ENCODE results near the gene CUL3.

Gene CUL3

DNA sequence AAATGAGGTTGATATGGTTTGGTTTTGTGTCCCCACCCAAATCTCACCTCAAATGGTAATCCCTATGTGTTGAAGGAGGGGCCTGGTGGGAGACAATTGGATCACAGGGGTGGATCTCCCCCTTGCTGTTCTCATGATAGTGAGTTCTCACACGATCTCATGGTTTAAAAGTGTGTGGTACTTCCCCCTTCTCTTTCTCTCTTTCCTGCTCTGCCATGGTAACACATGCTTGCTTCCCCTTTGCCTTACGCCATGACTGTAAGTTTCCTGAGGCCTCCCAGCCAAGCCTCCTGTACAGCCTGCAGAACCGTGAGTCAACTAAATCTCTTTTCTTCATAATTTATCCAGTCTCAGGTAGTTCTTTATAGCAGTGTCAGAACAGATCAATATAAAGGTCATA, 158.5 kb downstream of the CUL3 start:
- ATAC-seq: no peak
- TF ChIP-seq ESRRG (CRISPR knock-in tag; IDR thresholded peaks at IDR 0.05) (no peak), GLIS3 (CRISPR knock-in tag; IDR thresholded peaks at IDR 0.05) (no peak), PPARA (CRISPR knock-in tag; IDR thresholded peaks at IDR 0.05; ENCODE audit: borderline replicate concordance) (no peak), ZFP30 (CRISPR knock-in tag; IDR thresholded peaks at IDR 0.05) (no peak), TCF4 (CRISPR knock-in tag; IDR thresholded peaks at IDR 0.05; ENCODE audit: borderline replicate concordance) (no peak), BACH2 (CRISPR knock-in tag; IDR thresholded peaks at IDR 0.05; ENCODE audit: borderline replicate concordance) (no peak), ZNF8 (CRISPR knock-in tag; IDR thresholded peaks at IDR 0.05) (no peak), ZNF565 (CRISPR knock-in tag; conservative IDR thresholded peaks at IDR 0.05; ENCODE audit: low read depth) (no peak), ZNF70 (CRISPR knock-in tag; IDR thresholded peaks at IDR 0.05) (no peak), SNAI2 (CRISPR knock-in tag; IDR thresholded peaks at IDR 0.05) (no peak), OSR1 (CRISPR knock-in tag; IDR thresholded peaks at IDR 0.05) (no peak), ZC3H10 (CRISPR knock-in tag; IDR thresholded peaks at IDR 0.05) (no peak), CSDC2 (CRISPR knock-in tag; IDR thresholded peaks at IDR 0.05) (no peak), ARNTL (CRISPR knock-in tag; IDR thresholded peaks at IDR 0.05; ENCODE audit: borderline replicate concordance, low read depth) (no peak), ISL1 (CRISPR knock-in tag; IDR thresholded peaks at IDR 0.05) (no peak), RARB (CRISPR knock-in tag; IDR thresholded peaks at IDR 0.05) (no peak)
- TF ChIP-seq, protein P1, sequence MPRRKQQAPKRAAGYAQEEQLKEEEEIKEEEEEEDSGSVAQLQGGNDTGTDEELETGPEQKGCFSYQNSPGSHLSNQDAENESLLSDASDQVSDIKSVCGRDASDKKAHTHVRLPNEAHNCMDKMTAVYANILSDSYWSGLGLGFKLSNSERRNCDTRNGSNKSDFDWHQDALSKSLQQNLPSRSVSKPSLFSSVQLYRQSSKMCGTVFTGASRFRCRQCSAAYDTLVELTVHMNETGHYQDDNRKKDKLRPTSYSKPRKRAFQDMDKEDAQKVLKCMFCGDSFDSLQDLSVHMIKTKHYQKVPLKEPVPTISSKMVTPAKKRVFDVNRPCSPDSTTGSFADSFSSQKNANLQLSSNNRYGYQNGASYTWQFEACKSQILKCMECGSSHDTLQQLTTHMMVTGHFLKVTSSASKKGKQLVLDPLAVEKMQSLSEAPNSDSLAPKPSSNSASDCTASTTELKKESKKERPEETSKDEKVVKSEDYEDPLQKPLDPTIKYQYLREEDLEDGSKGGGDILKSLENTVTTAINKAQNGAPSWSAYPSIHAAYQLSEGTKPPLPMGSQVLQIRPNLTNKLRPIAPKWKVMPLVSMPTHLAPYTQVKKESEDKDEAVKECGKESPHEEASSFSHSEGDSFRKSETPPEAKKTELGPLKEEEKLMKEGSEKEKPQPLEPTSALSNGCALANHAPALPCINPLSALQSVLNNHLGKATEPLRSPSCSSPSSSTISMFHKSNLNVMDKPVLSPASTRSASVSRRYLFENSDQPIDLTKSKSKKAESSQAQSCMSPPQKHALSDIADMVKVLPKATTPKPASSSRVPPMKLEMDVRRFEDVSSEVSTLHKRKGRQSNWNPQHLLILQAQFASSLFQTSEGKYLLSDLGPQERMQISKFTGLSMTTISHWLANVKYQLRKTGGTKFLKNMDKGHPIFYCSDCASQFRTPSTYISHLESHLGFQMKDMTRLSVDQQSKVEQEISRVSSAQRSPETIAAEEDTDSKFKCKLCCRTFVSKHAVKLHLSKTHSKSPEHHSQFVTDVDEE (CRISPR knock-in tag; IDR thresholded peaks at IDR 0.05): no peak
- TF ChIP-seq, protein P2, sequence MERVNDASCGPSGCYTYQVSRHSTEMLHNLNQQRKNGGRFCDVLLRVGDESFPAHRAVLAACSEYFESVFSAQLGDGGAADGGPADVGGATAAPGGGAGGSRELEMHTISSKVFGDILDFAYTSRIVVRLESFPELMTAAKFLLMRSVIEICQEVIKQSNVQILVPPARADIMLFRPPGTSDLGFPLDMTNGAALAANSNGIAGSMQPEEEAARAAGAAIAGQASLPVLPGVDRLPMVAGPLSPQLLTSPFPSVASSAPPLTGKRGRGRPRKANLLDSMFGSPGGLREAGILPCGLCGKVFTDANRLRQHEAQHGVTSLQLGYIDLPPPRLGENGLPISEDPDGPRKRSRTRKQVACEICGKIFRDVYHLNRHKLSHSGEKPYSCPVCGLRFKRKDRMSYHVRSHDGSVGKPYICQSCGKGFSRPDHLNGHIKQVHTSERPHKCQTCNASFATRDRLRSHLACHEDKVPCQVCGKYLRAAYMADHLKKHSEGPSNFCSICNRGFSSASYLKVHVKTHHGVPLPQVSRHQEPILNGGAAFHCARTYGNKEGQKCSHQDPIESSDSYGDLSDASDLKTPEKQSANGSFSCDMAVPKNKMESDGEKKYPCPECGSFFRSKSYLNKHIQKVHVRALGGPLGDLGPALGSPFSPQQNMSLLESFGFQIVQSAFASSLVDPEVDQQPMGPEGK (CRISPR knock-in tag; IDR thresholded peaks at IDR 0.05; ENCODE audit: borderline replicate concordance): no peak
- TF ChIP-seq, protein P3, sequence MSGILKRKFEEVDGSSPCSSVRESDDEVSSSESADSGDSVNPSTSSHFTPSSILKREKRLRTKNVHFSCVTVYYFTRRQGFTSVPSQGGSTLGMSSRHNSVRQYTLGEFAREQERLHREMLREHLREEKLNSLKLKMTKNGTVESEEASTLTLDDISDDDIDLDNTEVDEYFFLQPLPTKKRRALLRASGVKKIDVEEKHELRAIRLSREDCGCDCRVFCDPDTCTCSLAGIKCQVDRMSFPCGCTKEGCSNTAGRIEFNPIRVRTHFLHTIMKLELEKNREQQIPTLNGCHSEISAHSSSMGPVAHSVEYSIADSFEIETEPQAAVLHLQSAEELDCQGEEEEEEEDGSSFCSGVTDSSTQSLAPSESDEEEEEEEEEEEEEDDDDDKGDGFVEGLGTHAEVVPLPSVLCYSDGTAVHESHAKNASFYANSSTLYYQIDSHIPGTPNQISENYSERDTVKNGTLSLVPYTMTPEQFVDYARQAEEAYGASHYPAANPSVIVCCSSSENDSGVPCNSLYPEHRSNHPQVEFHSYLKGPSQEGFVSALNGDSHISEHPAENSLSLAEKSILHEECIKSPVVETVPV (CRISPR knock-in tag; IDR thresholded peaks at IDR 0.05): no peak

DNA sequence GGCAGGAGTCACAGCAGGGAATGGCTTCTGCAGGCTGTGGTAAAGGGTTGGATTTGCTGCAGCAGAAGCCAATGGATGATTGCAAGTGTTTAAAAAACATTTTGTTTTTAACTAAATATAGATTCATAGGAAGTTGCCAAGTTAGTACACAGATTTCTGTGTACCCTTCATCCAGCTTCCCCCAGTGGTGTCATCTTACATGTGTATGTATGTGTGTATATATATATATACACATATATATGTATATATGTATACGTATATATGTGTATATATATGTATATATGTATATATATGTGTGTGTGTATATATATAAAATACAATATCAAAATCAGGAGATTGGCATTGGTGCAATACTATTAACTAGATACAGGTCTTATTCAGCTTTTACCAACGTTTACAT, 164.1 kb downstream of the CUL3 start:
- ATAC-seq: no peak
- TF ChIP-seq ARNTL (CRISPR knock-in tag; IDR thresholded peaks at IDR 0.05; ENCODE audit: borderline replicate concordance, low read depth): no peak
- TF ChIP-seq ZFP3 (CRISPR knock-in tag; IDR thresholded peaks at IDR 0.05): no peak
- no peak for TF ChIP-seq BACH2 (CRISPR knock-in tag; IDR thresholded peaks at IDR 0.05; ENCODE audit: borderline replicate concordance)
- no peak for TF ChIP-seq ZFP30 (CRISPR knock-in tag; IDR thresholded peaks at IDR 0.05)
- TF ChIP-seq OSR1 (CRISPR knock-in tag; IDR thresholded peaks at IDR 0.05): no peak
- TF ChIP-seq, protein P1 (CRISPR knock-in tag; IDR thresholded peaks at IDR 0.05): no peak
- TF ChIP-seq GLIS3 (CRISPR knock-in tag; IDR thresholded peaks at IDR 0.05): no peak
- no peak for TF ChIP-seq CSDC2 (CRISPR knock-in tag; IDR thresholded peaks at IDR 0.05)
- TF ChIP-seq TCF4 (CRISPR knock-in tag; IDR thresholded peaks at IDR 0.05; ENCODE audit: borderline replicate concordance): no peak
- TF ChIP-seq, protein P2 (CRISPR knock-in tag; IDR thresholded peaks at IDR 0.05; ENCODE audit: borderline replicate concordance): no peak

Data from SK-N-SH treated with all-trans-retinoic acid at 6 μM for 48 hours (cell line).